HepG2 (cell line): ENCODE measurements around the gene ITGB2. TPM values are rescaled to one million over a fixed set of nuclear protein-coding genes. Genes with fewer than 3 reads are reported as not detected.
A peak's percentile ranks its signal among the peaks of the same experiment; 100 is the strongest.

Experiments
- ATF4 ChIP-seq, 2 experiments: fragments of 450-650 bp in 1 of 2; sonication (generic) in 1 of 2; formaldehyde crosslinking; IDR thresholded peaks; 2 replicates each; pipeline versions ENCODE4 v1.5.0 to v1.8.0; 2020 to 2022; ENCODE audit warnings: mild to moderate bottlenecking in 1 of 2, missing genetic modification reagents in 1 of 2
- CERS6 ChIP-seq: sonication (generic); formaldehyde crosslinking; IDR thresholded peaks from 2 replicates; pipeline ENCODE4 v1.5.0; 2020; ENCODE audit warnings: missing genetic modification reagents
- DMTF1 ChIP-seq: sonication (generic); formaldehyde crosslinking; IDR thresholded peaks from 2 replicates; pipeline ENCODE4 v1.4.0; 2020; ENCODE audit warnings: mild to moderate bottlenecking, missing genetic modification reagents
- EED ChIP-seq: sonication (generic); formaldehyde crosslinking; IDR thresholded peaks from 2 replicates; pipeline ENCODE4 v1.5.0; 2020; ENCODE audit warnings: mild to moderate bottlenecking, missing genetic modification reagents
- FOSL2 ChIP-seq: sonication (generic); formaldehyde crosslinking; IDR thresholded peaks from 2 replicates; pipeline ENCODE4 v1.4.0; 2020; ENCODE audit warnings: missing genetic modification reagents
- HHEX ChIP-seq: IDR thresholded peaks from 2 replicates; pipeline ENCODE4 v1.6.1; 2016; ENCODE audit warnings: control low read depth
- HMG20B ChIP-seq: conservative IDR thresholded peaks from 2 replicates; pipeline ENCODE4 v1.6.1; 2016; ENCODE audit warnings: missing genetic modification reagents, missing compliant biosample characterization
- HMGA1 ChIP-seq: sonication (generic); formaldehyde crosslinking; conservative IDR thresholded peaks from 2 replicates; pipeline ENCODE4 v1.4.0; 2020; ENCODE audit warnings: missing genetic modification reagents
- HOMEZ ChIP-seq: IDR thresholded peaks from 2 replicates; pipeline ENCODE4 v1.6.1; 2016; ENCODE audit warnings: low read depth
- KLF13 ChIP-seq: sonication (generic); formaldehyde crosslinking; IDR thresholded peaks from 2 replicates; pipeline ENCODE4 v1.4.0; 2020; ENCODE audit warnings: mild to moderate bottlenecking, missing genetic modification reagents
- KLF15 ChIP-seq: sonication (generic); formaldehyde crosslinking; IDR thresholded peaks from 2 replicates; pipeline ENCODE4 v1.8.1; 2023; ENCODE audit warnings: borderline replicate concordance, mild to moderate bottlenecking, inconsistent platforms, missing genetic modification reagents, mixed read lengths
- MIER3 ChIP-seq: IDR thresholded peaks from 2 replicates; pipeline ENCODE4 v1.6.1; 2016; ENCODE audit warnings: missing compliant biosample characterization, borderline replicate concordance
- MLLT10 ChIP-seq: sonication (generic); formaldehyde crosslinking; IDR thresholded peaks from 2 replicates; pipeline ENCODE4 v1.4.0; 2020; ENCODE audit warnings: missing genetic modification reagents
- MTERF4 ChIP-seq: sonication (generic); formaldehyde crosslinking; IDR thresholded peaks from 2 replicates; pipeline ENCODE4 v1.8.0; 2023; ENCODE audit warnings: mild to moderate bottlenecking, missing genetic modification reagents
- POLR2G ChIP-seq: fragments of 200-400 bp; formaldehyde crosslinking; IDR thresholded peaks from 2 replicates; pipeline ENCODE4 v1.6.1; 2018; ENCODE audit warnings: mild to moderate bottlenecking, low read depth, low read length, moderate library complexity
- SOX13 ChIP-seq, 3 experiments: fragments of 450-650 bp in 1 of 3; sonication (generic) in 1 of 3; formaldehyde crosslinking in 1 of 3; IDR thresholded peaks in 2 of 3; conservative IDR thresholded peaks in 1 of 3; 2 replicates each; pipeline versions ENCODE4 v1.5.0 to v1.6.1; 2016 to 2020; ENCODE audit warnings: antibody characterized with exemption in 1 of 3, mild to moderate bottlenecking in 1 of 3, missing compliant biosample characterization in 1 of 3, missing genetic modification reagents in 1 of 3, moderate library complexity in 1 of 3
- SP4 ChIP-seq: sonication (generic); formaldehyde crosslinking; IDR thresholded peaks from 2 replicates; pipeline ENCODE4 v1.8.1; 2023; ENCODE audit warnings: mild to moderate bottlenecking, missing genetic modification reagents
- TBP ChIP-seq: sonication (generic); formaldehyde crosslinking; IDR thresholded peaks from 2 replicates; pipeline ENCODE4 v1.5.0; 2020; ENCODE audit warnings: missing genetic modification reagents
- THYN1 ChIP-seq: sonication (generic); formaldehyde crosslinking; IDR thresholded peaks from 2 replicates; pipeline ENCODE4 v1.8.1; 2023; ENCODE audit warnings: low read depth, mild to moderate bottlenecking, moderate library complexity, missing genetic modification reagents, borderline replicate concordance
- ZBTB26 ChIP-seq: IDR thresholded peaks from 2 replicates; pipeline ENCODE4 v1.6.1; 2016; ENCODE audit warnings: missing compliant biosample characterization, missing genetic modification reagents, borderline replicate concordance
- ZFP36L2 ChIP-seq: sonication (generic); formaldehyde crosslinking; IDR thresholded peaks from 2 replicates; pipeline ENCODE4 v1.4.0; 2020; ENCODE audit warnings: missing genetic modification reagents
- ZFY ChIP-seq: sonication (generic); formaldehyde crosslinking; IDR thresholded peaks from 2 replicates; pipeline ENCODE4 v1.4.0; 2020; ENCODE audit warnings: missing genetic modification reagents
- ZNF121 ChIP-seq: sonication (generic); formaldehyde crosslinking; IDR thresholded peaks from 2 replicates; pipeline ENCODE4 v1.5.0; 2020; ENCODE audit warnings: mild to moderate bottlenecking, missing genetic modification reagents
- ZNF879 ChIP-seq: sonication (generic); formaldehyde crosslinking; IDR thresholded peaks from 2 replicates; pipeline ENCODE4 v1.8.1; 2023; ENCODE audit warnings: missing genetic modification reagents
- polyA plus RNA-seq, 8 experiments: library from polyadenylated mRNA; depleted of rRNA in 3 of 8; stranded (reverse) in 7 of 8; unstranded in 1 of 8; fragments of >200 nt; fragmentation: Illumina TruSeq in 4 of 8; extraction: Trizol in 4 of 8; gene quantifications; 2 replicates each; pipeline versions ENCODE4 v1.2.1 to v1.2.3, GENCODE V29; 2011 to 2016; ENCODE audit warnings: low read depth in 4 of 8, missing spikeins in 1 of 8, mixed read lengths in 1 of 8; ENCODE audit not compliant: insufficient read depth in 1 of 8
- total RNA-seq, 5 experiments: library from RNA; depleted of rRNA; stranded (reverse); fragments of >200 nt; fragmentation: Illumina TruSeq; extraction: Trizol; gene quantifications; 2 replicates each; pipeline ENCODE4 v1.2.3, GENCODE V29; 2016; ENCODE audit warnings: low read depth in 1 of 5

ITGB2 gene
- total and polyA plus RNA-seq, 2 of the 13 experiments (the other 11 are each of a cell fraction or from before 2014, with no cell fraction given) = 4.2 to 18.0 TPM

GRCh38 chr21:44912158-44912473 is 8.6 kb downstream of the ITGB2 start (continued):
- TF ChIP-seq MLLT10 (CRISPR knock-in tag) (no peak), ZFP36L2 (no peak), HHEX (CRISPR knock-in tag) (no peak), POLR2G (peak; percentile 5; the same call in 1 of the 2 replicates), MTERF4 (CRISPR knock-in tag) (no peak), SOX13 (IDR thresholded peaks at IDR 0.05) (no peak), SOX13 (CRISPR knock-in tag; conservative IDR thresholded peaks at IDR 0.05 in 1 of 2, IDR thresholded peaks at IDR 0.05 in 1 of 2) (no peak), KLF15 (CRISPR knock-in tag) (no peak), ZNF879 (CRISPR knock-in tag) (0 out of 2 replicates have a peak, but pooled peaks have one; percentile 46), ZFY (peak; percentile 20), TBP (CRISPR knock-in tag) (no peak), KLF13 (CRISPR knock-in tag) (no peak), EED (CRISPR knock-in tag) (0 out of 2 replicates have a peak, but pooled peaks have one; percentile 55), HOMEZ (CRISPR knock-in tag) (no peak), HMGA1 (no peak), CERS6 (CRISPR knock-in tag) (no peak), ATF4 (CRISPR knock-in tag; IDR thresholded peaks at IDR 0.05) (no peak), ZBTB26 (CRISPR knock-in tag) (no peak), SP4 (no peak), MIER3 (no peak), DMTF1 (no peak), FOSL2 (no peak), ZNF121 (CRISPR knock-in tag) (0 out of 2 replicates have a peak, but pooled peaks have one; percentile 3), THYN1 (CRISPR knock-in tag) (0 out of 2 replicates have a peak, but pooled peaks have one; percentile 28), HMG20B (CRISPR knock-in tag) (no peak)
